DLD1 (cell line): ENCODE results near the gene DPP9.

Experiments
- in situ Hi-C: cut with HindIII; loops from 2 replicates; pipeline ENCODE4 v1.10.0; 2017; ENCODE audit warnings: low sequenced_read_pairs

DPP9 gene

DNA sequence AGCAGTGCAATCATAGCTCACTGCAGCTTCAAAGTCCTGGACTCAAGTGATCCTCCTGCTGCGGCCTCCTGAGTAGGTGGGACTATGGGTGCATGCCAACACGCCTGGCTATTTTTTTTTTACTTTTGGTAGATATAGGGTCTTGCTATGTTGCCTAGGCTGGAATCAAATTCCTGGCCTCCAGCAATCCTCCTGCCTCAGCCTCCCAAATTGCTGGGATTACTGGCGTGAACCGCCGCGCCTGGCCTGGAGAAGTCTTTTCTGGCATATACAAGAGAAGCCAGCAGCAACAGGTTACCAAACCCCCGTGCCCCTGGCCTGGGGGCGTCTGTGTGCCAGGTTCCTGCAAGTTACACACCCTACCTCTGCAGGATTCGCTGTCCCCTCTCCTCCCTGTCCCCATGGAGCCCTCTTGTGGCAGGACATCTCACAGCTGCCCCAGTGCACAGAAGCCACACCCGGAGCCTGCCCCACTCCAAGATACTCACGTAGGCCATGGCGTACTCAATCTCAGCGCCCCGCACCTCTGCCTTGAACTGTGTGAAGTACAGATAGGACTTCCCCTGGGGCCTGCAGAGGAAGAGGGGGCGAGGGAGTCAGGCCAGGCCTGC, 63.4 kb downstream of the DPP9 start:
- in situ Hi-C loops = no loop called here

GRCh38 chr19:4657835-4658234, 65.8 kb downstream of the DPP9 start:
- in situ Hi-C loops = no loop called here

DNA sequence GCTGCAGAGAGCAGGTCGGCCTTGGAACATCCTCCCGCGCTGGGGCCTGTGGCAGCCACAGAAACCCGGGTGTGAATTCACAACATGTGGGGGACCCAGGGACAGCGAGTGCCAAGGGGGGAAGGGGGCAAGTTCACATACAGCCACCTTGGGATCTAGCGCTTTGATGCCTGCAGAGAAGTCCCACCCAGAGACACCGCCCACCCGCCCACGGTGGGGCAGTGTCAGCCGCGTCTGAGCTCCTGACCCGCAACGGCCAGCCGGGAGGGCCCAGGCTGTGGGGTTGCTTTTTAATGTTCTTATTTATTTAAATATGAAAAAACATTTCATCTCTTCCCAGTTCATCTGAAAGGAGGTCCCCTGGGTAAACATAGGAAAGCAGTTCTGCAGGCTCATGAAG, 66.4 kb downstream of the DPP9 start:
- in situ Hi-C loops = no loop called here

GRCh38 chr19:4656102-4656501, 67.5 kb downstream of the DPP9 start:
- in situ Hi-C loops = no loop called here

GRCh38 chr19:4654437-4655361, 68.9 kb downstream of the DPP9 start:
- in situ Hi-C loops = no loop called here

DNA sequence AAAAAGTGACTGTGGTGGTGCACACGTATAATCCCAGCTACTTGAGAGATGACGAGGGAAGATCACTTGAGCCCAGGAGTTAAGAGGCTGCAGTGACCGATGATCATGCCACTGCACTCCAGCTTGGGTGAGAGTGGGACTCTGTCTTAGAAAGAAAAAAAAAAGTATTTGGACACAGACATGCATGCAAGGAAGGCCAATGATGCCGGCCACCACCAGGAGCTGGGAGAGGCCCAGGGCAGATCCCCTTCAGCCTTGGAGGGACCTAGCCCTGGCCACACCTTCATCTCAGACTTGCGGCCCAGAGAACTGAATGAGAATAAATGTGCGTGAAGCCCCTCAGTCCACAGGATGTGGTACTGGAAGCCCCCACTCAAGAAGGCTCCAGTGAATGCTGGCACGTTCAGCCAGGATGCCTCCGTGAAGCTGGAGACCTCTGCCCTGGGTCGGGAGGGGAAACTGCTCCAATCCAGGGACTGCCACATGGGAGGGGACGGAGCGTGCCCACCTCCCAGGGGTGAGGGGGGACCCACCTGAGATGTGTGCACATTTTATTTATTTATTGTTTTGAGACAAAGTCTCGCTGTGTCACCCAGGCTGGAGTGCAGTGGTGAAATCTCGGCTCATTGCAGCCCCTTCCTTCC, 69.7 kb downstream of the DPP9 start:
- in situ Hi-C loops = no loop called here

DNA sequence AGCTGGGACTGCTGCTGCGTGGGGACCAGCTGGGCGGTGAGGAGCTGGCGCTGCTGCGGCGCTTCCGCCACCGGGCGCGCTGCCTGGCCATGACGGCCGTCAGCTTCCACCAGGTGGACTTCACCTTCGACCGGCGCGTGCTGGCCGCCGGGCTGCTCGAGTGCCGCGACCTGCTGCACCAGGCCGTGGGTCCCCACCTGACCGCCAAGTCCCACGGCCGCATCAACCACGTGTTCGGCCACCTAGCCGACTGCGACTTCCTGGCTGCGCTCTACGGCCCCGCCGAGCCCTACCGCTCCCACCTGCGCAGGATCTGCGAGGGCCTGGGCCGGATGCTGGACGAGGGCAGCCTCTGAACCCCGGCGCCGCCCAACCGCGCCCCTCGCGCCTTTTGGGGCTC, 71.6 kb downstream of the DPP9 start:
- in situ Hi-C loops = no loop called here

GRCh38 chr19:4650159-4650558, 73.5 kb downstream of the DPP9 start:
- in situ Hi-C loops = no loop called here

GRCh38 chr19:4649392-4650047, 74.1 kb downstream of the DPP9 start:
- in situ Hi-C loops = no loop called here

DNA sequence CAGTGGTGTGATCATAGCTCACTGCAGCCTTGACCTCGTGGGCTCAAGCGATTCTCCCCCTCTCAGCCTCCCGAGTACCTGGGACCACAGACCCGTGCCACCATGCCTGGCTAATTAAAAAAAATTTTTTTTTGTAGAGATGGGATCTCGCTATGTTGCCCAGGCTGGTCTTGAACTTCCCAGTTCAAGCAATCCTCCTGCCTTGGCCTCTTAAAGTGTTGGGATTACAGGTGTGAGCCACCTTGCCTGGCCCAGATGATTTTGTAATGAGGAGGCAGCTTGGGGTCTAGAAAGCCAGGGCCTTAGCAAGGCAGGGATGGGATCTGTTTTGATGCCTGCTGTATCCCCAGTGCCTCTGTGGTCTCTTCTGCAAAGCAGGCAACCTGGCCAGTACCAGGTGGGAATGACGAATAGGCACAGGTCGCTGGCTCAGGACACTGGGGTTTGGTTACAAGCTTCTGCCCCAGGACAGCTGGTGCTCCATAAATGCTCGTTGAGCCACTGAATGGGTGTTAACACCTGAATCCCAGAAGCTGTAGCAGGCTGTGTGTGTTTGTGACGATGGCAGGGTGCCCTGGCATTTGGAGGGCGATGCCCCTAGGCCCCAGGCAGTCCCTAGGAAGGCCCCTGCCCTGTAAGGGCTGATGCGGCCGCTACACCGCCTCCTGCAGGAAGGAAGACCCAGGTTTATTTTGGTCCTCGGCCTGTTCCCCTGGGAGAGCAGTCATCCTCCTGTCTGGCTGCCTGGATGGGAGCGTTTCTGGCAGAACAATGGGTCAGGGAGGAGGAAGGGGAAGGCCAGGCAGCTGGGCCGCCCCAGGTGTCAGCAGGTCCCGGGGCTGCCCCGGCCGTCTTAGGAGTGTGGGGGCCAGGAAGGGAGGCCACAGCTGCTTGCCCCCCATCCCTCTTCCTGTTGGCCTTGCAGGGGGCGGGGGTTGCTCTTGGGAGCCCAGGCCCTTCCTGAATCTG, 75.7 kb downstream of the DPP9 start:
- in situ Hi-C loops = no loop called here

DNA sequence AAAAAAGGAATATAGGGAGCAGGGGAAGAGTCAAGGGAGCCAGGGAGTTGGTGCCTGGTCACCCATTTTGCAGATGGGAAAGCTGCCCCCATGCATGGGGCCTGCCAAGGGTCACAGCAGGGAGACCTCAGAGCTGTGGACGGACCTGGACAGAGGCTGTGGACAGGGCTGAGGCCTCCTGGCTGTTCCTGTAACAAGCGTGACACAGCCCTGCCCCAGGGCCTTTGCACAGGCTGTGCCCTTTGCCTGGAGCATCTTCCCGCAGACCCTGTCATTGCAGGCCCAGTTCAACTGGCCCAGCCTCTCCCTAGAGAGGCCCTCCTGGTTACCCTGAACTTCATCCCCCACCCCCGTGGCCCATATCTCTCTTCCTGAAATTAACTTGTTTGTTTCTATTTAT, 77.9 kb downstream of the DPP9 start:
- in situ Hi-C loops = no loop called here

DNA sequence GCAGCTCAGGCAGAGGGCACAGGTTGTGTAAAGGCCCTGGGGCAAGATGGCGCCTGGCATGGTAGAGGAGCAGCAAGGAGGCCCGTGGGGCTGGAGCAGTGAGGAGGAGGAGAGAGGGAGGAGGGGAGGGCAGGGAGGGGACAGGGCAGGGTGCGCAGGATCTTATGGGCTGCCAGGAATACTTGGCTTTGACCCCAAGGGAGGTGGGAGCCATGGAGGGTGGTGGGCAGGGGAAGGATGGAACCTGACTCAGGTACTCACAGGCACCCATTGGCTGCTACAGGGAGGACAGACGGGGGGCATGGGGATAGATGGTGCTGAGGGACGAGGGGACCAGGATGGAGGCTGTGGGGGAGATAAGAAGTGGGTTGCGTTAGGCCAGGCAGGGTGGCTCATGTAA, 81.0 kb downstream of the DPP9 start:
- in situ Hi-C loops = no loop called here

GRCh38 chr19:4641132-4641531, 82.5 kb downstream of the DPP9 start:
- in situ Hi-C loops = no loop called here

DNA sequence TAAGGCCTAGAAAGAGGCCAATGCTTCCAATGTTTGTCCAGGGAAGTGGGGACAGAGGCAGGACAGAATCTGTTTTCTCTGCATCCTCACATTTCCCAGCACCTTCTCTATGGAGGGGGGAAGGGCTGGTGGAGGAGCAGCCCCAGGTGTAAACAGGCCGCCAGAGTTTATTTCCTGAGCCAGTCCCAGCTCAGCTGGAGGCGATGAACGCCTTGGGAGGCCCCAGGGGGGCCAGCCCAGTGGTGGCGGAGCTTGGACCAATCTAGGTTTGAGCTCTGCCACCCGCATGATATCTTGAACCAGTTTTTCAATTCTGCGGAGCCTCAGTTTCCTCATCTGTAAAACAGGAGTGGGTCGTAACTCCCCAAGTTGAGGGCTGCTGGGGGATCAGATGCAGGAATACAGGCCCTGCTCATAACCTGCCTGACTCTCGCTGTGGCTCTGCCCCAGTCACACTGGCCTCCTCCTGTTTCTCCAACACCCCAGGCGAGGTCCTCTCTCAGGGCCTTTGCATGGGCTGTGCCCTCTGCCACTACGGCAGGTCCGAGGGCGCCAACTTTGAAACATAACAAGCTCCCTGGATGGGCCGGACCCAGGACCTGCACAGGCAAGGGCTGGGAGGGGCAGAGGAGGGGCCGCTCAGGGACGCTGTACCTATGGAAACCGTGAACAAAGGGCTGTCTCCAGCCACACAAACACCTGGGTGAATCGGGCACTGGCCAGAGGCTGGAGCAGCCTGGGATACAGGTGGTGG, 83.2 kb downstream of the DPP9 start:
- in situ Hi-C loops = no loop called here

- in situ Hi-C loops = no loop called here
These were observed 84.0 kb downstream of the DPP9 start for GRCh38 chr19:4639531-4640246.

DNA sequence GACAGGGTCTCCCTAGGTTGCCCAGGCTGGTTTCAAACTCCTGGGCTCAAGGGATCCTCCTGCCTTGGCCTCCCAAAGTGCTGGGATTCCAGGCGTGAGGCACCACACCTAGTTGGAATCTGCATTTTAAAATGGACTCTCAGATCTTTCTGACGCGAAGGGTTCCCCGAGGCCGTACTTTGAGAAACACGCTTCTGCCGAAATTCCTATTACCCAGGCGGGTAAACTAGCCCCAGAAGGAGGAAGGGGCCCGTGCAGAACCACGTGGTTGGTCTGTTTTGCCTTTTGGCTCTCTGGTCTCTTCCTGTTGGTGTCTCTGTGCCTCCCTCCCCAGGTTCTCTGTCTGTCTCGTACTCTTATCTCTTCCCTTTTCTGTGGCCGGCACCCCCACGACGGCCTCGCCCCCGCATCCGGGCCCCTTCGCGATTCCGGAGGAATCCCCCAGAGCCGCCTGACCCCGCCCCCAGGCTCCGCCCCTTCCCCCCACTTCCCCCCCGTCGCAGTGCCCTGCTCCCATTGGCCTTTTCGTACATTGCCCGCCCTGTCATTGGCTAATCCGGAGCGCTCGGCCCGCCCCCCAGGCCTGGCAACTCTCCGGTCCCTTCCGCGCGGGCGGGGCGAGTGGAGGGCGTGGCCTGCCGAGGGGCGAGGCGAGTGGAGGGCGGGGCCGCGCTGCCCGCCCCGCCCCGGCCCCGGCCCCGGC, 84.7 kb downstream of the DPP9 start, which contains the start of gene TNFAIP8L1:
TSS of gene TNFAIP8L1 (plus strand) at position 689 of the 703 bp plus-strand sequence. CDS start 12,354 bp downstream, outside the sequence.
- in situ Hi-C loops = no loop called here

DNA sequence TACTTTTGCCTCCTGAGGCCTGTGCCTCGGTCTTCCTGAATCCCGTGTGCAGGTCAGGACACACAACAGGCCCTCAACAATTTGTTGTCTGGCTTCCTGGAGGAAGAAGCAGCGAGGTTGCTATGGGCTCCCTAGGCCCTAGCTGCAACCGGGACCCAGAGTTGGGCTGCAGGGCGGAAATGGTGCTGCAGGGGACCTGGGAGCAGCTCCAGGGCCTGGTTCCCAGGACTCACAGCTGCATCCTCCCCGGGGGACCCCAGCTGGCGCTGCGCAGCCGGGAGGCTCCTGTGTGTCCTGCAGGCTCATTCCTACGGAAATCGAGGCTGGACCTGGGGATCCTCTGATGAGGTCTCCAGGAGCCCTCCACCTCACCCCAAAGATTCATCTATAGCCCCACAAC, 85.3 kb downstream of the DPP9 start:
- in situ Hi-C loops = no loop called here

DNA sequence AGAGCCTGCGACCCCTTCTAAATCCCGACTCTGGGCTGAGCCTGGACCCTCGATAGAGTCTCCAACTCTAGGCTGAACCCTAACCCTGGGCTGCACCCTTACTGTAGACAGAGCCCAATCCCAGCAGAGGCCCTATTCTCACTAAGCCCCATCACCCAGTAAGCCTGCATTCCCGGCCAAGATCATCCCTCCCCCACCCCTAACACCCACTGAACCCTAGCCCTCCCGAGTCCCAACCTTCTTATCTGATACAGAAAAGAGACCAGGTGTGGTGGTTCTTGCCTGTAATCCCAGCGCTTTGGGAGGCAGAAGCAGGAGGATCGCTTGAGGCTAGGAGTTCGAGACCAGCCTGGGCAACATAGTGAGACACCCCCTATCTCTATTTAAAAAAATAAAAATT, 86.9 kb downstream of the DPP9 start:
- in situ Hi-C loops = no loop called here
